HepG2 (cell line): ENCODE data around the gene MSMO1. TPM values are rescaled to one million over a fixed set of nuclear protein-coding genes. Genes with fewer than 3 reads are reported as not detected.
A peak's percentile ranks its signal among the peaks of the same experiment; 100 is the strongest.

Experiments used
- ATF2 ChIP-seq: sonication (generic); formaldehyde crosslinking; IDR thresholded peaks from 2 replicates; pipeline ENCODE4 v1.4.0; 2020; ENCODE audit warnings: missing genetic modification reagents
- CSRNP1 ChIP-seq: sonication (generic); formaldehyde crosslinking; IDR thresholded peaks from 2 replicates; pipeline ENCODE4 v1.8.1; 2023; ENCODE audit warnings: mild to moderate bottlenecking, missing genetic modification reagents
- MAZ ChIP-seq, 2 experiments: sonication (generic) in 1 of 2; formaldehyde crosslinking in 1 of 2; IDR thresholded peaks; 2 replicates each; pipeline versions ENCODE4 v1.5.0 to v1.6.1; 2012 to 2020; ENCODE audit warnings: low read depth in 2 of 2, mild to moderate bottlenecking in 2 of 2, borderline replicate concordance in 1 of 2, improper control_type of control experiment in 1 of 2, low read length in 1 of 2, missing genetic modification reagents in 1 of 2, moderate library complexity in 1 of 2
- MLLT10 ChIP-seq: sonication (generic); formaldehyde crosslinking; IDR thresholded peaks from 2 replicates; pipeline ENCODE4 v1.4.0; 2020; ENCODE audit warnings: missing genetic modification reagents
- NAIF1 ChIP-seq: sonication (generic); formaldehyde crosslinking; IDR thresholded peaks from 2 replicates; pipeline ENCODE4 v1.5.0; 2020; ENCODE audit warnings: mild to moderate bottlenecking, missing genetic modification reagents, borderline replicate concordance
- NR2F6 ChIP-seq, 2 experiments: IDR thresholded peaks; 2 replicates each; pipeline ENCODE4 v1.6.1; 2016; ENCODE audit warnings: antibody characterized with exemption in 1 of 2, mild to moderate bottlenecking in 1 of 2
- PAWR ChIP-seq: sonication (generic); formaldehyde crosslinking; IDR thresholded peaks from 2 replicates; pipeline ENCODE4 v1.4.0; 2020; ENCODE audit warnings: missing genetic modification reagents, mild to moderate bottlenecking, borderline replicate concordance
- RFX5 ChIP-seq: IDR thresholded peaks from 2 replicates; pipeline ENCODE4 v1.6.1; 2011; ENCODE audit warnings: low read depth, low read length, improper control_type of control experiment
- RXRB ChIP-seq: IDR thresholded peaks from 2 replicates; pipeline ENCODE4 v1.6.1; 2016; ENCODE audit warnings: borderline replicate concordance, missing genetic modification reagents, missing compliant biosample characterization
- SMC3 ChIP-seq: IDR thresholded peaks from 2 replicates; pipeline ENCODE4 v1.6.1; 2011; ENCODE audit warnings: low read length, improper control_type of control experiment
- SMYD3 ChIP-seq: sonication (generic); formaldehyde crosslinking; IDR thresholded peaks from 2 replicates; pipeline ENCODE4 v1.8.1; 2023; ENCODE audit warnings: mild to moderate bottlenecking, missing genetic modification reagents
- TCF12 ChIP-seq, 2 experiments: fragments of 450-650 bp in 1 of 2; sonication (generic) in 1 of 2; formaldehyde crosslinking in 1 of 2; IDR thresholded peaks; 2 replicates each; pipeline versions ENCODE4 v1.6.1 to v1.8.0; 2017 to 2022; ENCODE audit warnings: antibody characterized with exemption in 1 of 2, mild to moderate bottlenecking in 1 of 2, missing genetic modification reagents in 1 of 2, moderate library complexity in 1 of 2
- U2AF2 ChIP-seq: fragments of 200-400 bp; formaldehyde crosslinking; IDR thresholded peaks from 2 replicates; pipeline ENCODE4 v1.6.1; 2017; ENCODE audit warnings: low read depth, mild to moderate bottlenecking, low read length
- ZMYM4 ChIP-seq: sonication (generic); formaldehyde crosslinking; IDR thresholded peaks from 2 replicates; pipeline ENCODE4 v1.8.1; 2023; ENCODE audit warnings: mild to moderate bottlenecking, missing genetic modification reagents
- ZNF362 ChIP-seq: sonication (generic); formaldehyde crosslinking; IDR thresholded peaks from 2 replicates; pipeline ENCODE4 v1.4.0; 2020; ENCODE audit warnings: missing genetic modification reagents, mild to moderate bottlenecking, borderline replicate concordance
- ZNF614 ChIP-seq: IDR thresholded peaks from 2 replicates; pipeline ENCODE4 v1.6.1; 2018; ENCODE audit warnings: missing biosample characterization, missing genetic modification reagents, inconsistent platforms, borderline replicate concordance
- ZNF644 ChIP-seq: IDR thresholded peaks from 2 replicates; pipeline ENCODE4 v1.6.1; 2016; ENCODE audit warnings: low read depth
- ZNF678 ChIP-seq: sonication (generic); formaldehyde crosslinking; IDR thresholded peaks from 2 replicates; pipeline ENCODE4 v1.4.0; 2020; ENCODE audit warnings: mild to moderate bottlenecking, missing genetic modification reagents
- ZNF792 ChIP-seq: IDR thresholded peaks from 2 replicates; pipeline ENCODE4 v1.6.1; 2016
- ZSCAN29 ChIP-seq: sonication (generic); formaldehyde crosslinking; conservative IDR thresholded peaks from 2 replicates; pipeline ENCODE4 v1.4.0; 2020; ENCODE audit warnings: mild to moderate bottlenecking, missing genetic modification reagents
- polyA plus RNA-seq, 8 experiments: library from polyadenylated mRNA; depleted of rRNA in 3 of 8; stranded (reverse) in 7 of 8; unstranded in 1 of 8; fragments of >200 nt; fragmentation: Illumina TruSeq in 4 of 8; extraction: Trizol in 4 of 8; gene quantifications; 2 replicates each; pipeline versions ENCODE4 v1.2.1 to v1.2.3, GENCODE V29; 2011 to 2016; ENCODE audit warnings: low read depth in 4 of 8, missing spikeins in 1 of 8, mixed read lengths in 1 of 8; ENCODE audit not compliant: insufficient read depth in 1 of 8
- total RNA-seq, 5 experiments: library from RNA; depleted of rRNA; stranded (reverse); fragments of >200 nt; fragmentation: Illumina TruSeq; extraction: Trizol; gene quantifications; 2 replicates each; pipeline ENCODE4 v1.2.3, GENCODE V29; 2016; ENCODE audit warnings: low read depth in 1 of 5
- TF ChIP-seq, protein P1 (sequence below): sonication (generic); formaldehyde crosslinking; IDR thresholded peaks from 2 replicates; pipeline ENCODE4 v1.5.1; 2020; ENCODE audit warnings: missing genetic modification reagents, mild to moderate bottlenecking, borderline replicate concordance
- TF ChIP-seq, protein P2 (sequence below): sonication (generic); formaldehyde crosslinking; IDR thresholded peaks from 2 replicates; pipeline ENCODE4 v1.5.0; 2020; ENCODE audit warnings: mild to moderate bottlenecking, missing genetic modification reagents, moderate library complexity

Gene MSMO1
- total and polyA plus RNA-seq, 2 of the 13 experiments (the other 11 are each of a cell fraction or from before 2014, with no cell fraction given): 98.1 to 216 TPM

DNA sequence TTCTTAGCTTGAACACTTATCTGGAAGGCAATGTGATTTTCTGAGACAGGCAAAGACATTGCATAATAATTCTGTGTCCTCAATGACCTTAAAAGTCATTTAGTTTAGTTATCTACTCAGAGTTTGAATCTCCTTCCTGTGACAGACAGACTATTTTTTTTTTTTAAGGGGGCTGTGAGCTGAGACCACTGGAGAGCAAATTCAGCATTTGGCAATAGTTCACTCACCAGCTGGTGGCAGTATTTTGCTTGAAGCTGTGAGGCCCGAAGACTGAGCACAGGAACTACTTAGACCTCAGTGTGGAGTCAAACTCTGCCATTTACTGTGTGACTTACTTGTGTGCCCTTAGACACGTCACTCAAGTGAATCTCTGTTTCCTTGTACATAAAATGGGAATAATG lies 28.4 kb downstream of the MSMO1 start (continued):
- TF ChIP-seq CSRNP1 (CRISPR knock-in tag) (no peak), ATF2 (CRISPR knock-in tag) (0 out of 2 replicates have a peak, but pooled peaks have one; percentile 18), ZNF614 (no peak), ZNF644 (CRISPR knock-in tag) (no peak), RFX5 (no peak), ZSCAN29 (no peak), ZNF678 (no peak), SMC3 (peak; percentile 91), U2AF2 (no peak), ZMYM4 (CRISPR knock-in tag) (peak; percentile 32; the same call in 1 of the 2 replicates), TCF12 (IDR thresholded peaks at IDR 0.05) (no peak), TCF12 (CRISPR knock-in tag; IDR thresholded peaks at IDR 0.05) (no peak), PAWR (CRISPR knock-in tag) (no peak), RXRB (CRISPR knock-in tag) (0 out of 2 replicates have a peak, but pooled peaks have one; percentile 12), SMYD3 (CRISPR knock-in tag) (no peak), MLLT10 (CRISPR knock-in tag) (no peak), NAIF1 (CRISPR knock-in tag) (no peak), NR2F6 (IDR thresholded peaks at IDR 0.05) (no peak), NR2F6 (CRISPR knock-in tag; IDR thresholded peaks at IDR 0.05) (0 out of 2 replicates have a peak, but pooled peaks have one; percentile 10), ZNF362 (0 out of 2 replicates have a peak, but pooled peaks have one; percentile 30), ZNF792 (CRISPR knock-in tag) (no peak), MAZ (IDR thresholded peaks at IDR 0.05; ENCODE audit: borderline replicate concordance, low read depth, low read length) (no peak), MAZ (CRISPR knock-in tag; IDR thresholded peaks at IDR 0.05; ENCODE audit: low read depth) (no peak)
- TF ChIP-seq, protein P1, sequence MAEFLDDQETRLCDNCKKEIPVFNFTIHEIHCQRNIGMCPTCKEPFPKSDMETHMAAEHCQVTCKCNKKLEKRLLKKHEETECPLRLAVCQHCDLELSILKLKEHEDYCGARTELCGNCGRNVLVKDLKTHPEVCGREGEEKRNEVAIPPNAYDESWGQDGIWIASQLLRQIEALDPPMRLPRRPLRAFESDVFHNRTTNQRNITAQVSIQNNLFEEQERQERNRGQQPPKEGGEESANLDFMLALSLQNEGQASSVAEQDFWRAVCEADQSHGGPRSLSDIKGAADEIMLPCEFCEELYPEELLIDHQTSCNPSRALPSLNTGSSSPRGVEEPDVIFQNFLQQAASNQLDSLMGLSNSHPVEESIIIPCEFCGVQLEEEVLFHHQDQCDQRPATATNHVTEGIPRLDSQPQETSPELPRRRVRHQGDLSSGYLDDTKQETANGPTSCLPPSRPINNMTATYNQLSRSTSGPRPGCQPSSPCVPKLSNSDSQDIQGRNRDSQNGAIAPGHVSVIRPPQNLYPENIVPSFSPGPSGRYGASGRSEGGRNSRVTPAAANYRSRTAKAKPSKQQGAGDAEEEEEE (CRISPR knock-in tag): no peak
- TF ChIP-seq, protein P2, sequence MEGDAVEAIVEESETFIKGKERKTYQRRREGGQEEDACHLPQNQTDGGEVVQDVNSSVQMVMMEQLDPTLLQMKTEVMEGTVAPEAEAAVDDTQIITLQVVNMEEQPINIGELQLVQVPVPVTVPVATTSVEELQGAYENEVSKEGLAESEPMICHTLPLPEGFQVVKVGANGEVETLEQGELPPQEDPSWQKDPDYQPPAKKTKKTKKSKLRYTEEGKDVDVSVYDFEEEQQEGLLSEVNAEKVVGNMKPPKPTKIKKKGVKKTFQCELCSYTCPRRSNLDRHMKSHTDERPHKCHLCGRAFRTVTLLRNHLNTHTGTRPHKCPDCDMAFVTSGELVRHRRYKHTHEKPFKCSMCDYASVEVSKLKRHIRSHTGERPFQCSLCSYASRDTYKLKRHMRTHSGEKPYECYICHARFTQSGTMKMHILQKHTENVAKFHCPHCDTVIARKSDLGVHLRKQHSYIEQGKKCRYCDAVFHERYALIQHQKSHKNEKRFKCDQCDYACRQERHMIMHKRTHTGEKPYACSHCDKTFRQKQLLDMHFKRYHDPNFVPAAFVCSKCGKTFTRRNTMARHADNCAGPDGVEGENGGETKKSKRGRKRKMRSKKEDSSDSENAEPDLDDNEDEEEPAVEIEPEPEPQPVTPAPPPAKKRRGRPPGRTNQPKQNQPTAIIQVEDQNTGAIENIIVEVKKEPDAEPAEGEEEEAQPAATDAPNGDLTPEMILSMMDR (CRISPR knock-in tag): peak; percentile 84
